GM12891 (cell line): ENCODE results near the gene SH2D5.

ENCODE experiments used
- PAX5 ChIP-seq: IDR thresholded peaks from 2 replicates; pipeline ENCODE4 v1.6.1; 2011; ENCODE audit warnings: low read length, moderate library complexity, mild to moderate bottlenecking; ENCODE audit not compliant: insufficient read depth, severe bottlenecking
- POLR2A ChIP-seq: IDR thresholded peaks from 2 replicates; pipeline ENCODE4 v1.6.1; 2011; ENCODE audit warnings: low read depth, low read length, control low read depth
- POLR2AphosphoS5 ChIP-seq: IDR thresholded peaks from 2 replicates; pipeline ENCODE4 v1.6.1; 2011; ENCODE audit warnings: low read depth, low read length, control low read depth
- POU2F2 ChIP-seq: IDR thresholded peaks from 2 replicates; pipeline ENCODE4 v1.6.1; 2011; ENCODE audit warnings: low read depth, mild to moderate bottlenecking, control low read depth, low read length, moderate library complexity
- SPI1 ChIP-seq: IDR thresholded peaks from 2 replicates; pipeline ENCODE4 v1.6.1; 2011; ENCODE audit warnings: low read depth, low read length, control low read depth
- TAF1 ChIP-seq: IDR thresholded peaks from 2 replicates; pipeline ENCODE4 v1.6.1; 2011; ENCODE audit warnings: low read depth, low read length, control low read depth

DNA sequence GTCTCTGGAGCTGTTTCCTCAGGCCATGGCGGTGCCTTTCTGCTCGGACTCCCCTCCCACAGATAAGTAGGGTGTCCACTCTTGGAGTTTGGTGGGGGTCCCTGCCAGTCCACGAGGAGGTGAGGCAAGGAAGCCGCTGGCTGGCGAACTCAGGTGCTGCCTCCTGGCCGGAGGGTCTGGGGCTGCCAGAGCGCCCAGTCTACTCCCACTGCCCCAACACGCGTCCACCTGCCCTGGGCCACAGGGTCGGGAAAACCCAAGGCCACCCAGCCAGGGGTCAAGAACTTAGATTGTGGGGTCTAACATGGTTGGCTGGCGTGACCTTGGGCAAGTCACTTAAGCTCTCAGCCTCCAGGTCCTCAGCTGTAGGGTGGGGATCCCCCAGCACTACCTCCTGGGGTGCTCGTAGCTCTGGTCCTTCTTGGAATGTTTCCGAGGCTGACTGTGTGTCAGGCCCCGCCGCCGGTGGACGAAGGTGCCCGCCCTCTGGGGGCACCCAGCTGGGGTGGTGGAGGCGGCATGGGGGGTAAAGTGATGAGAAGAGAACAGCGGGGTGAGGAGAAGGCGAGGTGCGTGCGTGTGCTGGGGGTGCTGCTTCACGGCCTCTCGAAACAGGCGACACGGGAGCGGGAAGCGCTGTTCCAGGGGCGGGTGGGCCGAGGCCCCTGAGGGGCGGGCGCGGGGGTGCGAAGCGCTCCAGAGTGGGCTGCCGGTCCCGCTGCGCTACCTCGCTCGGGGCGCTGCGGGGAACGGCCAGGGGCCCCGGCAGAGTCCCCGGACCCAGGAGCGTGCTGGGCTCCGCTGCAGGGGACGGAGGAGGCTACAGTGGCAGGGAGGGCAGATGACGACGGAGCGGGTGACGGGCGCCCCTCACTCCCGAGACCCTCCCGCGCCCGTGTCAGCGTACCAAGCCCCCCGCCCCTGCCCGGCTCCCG, 1.2 kb downstream of the SH2D5 start:
- TF ChIP-seq POLR2A (no peak), TAF1 (no peak), POLR2AphosphoS5 (no peak), SPI1 (no peak), POU2F2 (no peak), PAX5 (no peak)
